Measurements from ENCODE around the gene SLC4A4. TPM values are rescaled to one million over a fixed set of nuclear protein-coding genes. Genes with fewer than 3 reads are reported as not detected.

SLC4A4 gene
- total RNA-seq, 1 donor from 2014 or later: 3.0 TPM

DNA sequence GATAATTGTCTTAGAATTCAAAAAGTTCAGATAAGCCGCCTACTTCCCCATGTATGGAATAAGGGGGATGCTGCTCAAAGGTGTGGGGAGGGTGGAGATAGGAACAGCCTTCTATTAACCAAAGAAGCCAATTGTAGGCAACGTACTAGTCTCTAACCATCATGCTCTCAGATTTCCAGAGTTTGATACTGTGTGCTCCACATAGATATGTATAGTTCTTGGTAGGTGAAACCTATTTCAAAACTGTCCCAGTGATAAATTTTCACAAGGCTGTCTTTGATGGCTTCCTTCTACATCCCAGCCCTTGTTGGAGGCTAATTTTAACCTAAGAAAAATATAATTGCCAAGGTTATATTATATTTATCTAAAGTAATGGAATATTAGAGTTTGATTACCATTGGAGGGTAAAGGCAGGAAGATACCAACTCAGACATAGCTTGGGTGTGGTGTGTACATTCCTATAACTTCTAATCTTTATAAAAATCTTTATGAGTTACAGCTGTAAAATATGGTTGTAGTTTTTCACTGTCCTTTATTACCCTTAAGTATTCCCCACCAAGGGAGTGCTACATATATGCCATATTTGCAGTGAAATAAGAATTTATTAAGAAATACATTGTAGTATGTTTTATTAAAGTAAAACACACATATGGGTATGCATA lies 87.7 kb downstream of the SLC4A4 start:
- no peaks in the 10 kb centered on the region for H3K36me3 Mint-ChIP-seq (ENCODE audit: low read depth, unreplicated experiment)
- no peaks in the 10 kb centered on the region for H4K20me1 ChIP-seq (ENCODE audit: insufficient read depth, low read length)

DNA sequence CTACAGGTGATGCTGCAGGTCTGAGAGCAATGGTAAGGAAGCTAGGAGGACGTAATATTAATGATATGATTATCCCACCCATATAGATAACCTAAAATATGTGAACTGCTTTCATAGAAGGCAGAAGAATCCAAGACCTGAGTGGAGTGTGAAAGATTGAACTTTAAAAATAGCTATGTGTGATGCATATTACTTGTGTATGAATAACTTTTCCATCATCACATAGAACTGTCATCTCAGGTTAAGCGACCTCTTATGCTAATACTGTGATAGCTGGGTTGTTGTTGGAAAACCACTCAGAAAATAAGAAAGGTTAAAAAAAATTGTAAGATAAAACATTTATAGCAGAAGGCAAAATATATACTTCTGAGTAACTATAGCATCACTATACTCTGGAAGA lies 90.3 kb downstream of the SLC4A4 start:
- Mint-ChIP-seq H3K4me1 (ENCODE audit: low read depth, unreplicated experiment) (no peaks in the 10 kb centered on the region), H3K9me3 (ENCODE audit: unreplicated experiment) (no peaks in the 10 kb centered on the region), H3K27me3 (ENCODE audit: low read depth, unreplicated experiment) (no peaks in the 10 kb centered on the region), H3K36me3 (ENCODE audit: low read depth, unreplicated experiment) (no peaks in the 10 kb centered on the region), H3K4me3 (ENCODE audit: unreplicated experiment) (no peak overlapping the region), H3K27ac (ENCODE audit: unreplicated experiment) (no peak overlapping the region)
- Histone ChIP-seq H3K9ac (ENCODE audit: low read length) (no peak overlapping the region), H3K4me1 (ENCODE audit: insufficient read depth, low read length) (no peaks in the 10 kb centered on the region), H2AFZ (ENCODE audit: low read depth, low read length) (no peak overlapping the region), H3K4me3 (ENCODE audit: insufficient read depth, low read depth, low read length) (no peak overlapping the region), H3K27ac (ENCODE audit: low read depth, low read length) (no peak overlapping the region), H3K4me2 (ENCODE audit: low read length) (no peak overlapping the region), H3K9me3 (ENCODE audit: insufficient read depth, low read depth, low read length) (no peaks in the 10 kb centered on the region), H3K79me2 (ENCODE audit: insufficient read depth, low read length) (no peaks in the 10 kb centered on the region), H3K27me3 (ENCODE audit: insufficient read depth, low read length) (no peaks in the 10 kb centered on the region), H4K20me1 (ENCODE audit: insufficient read depth, low read length) (no peaks in the 10 kb centered on the region), H3K36me3 (ENCODE audit: insufficient read depth, low read length) (no peaks in the 10 kb centered on the region)
- no peak for TF ChIP-seq EZH2 (IDR thresholded peaks at IDR 0.05; ENCODE audit: insufficient read depth, low read length)
- TF ChIP-seq, protein P1, sequence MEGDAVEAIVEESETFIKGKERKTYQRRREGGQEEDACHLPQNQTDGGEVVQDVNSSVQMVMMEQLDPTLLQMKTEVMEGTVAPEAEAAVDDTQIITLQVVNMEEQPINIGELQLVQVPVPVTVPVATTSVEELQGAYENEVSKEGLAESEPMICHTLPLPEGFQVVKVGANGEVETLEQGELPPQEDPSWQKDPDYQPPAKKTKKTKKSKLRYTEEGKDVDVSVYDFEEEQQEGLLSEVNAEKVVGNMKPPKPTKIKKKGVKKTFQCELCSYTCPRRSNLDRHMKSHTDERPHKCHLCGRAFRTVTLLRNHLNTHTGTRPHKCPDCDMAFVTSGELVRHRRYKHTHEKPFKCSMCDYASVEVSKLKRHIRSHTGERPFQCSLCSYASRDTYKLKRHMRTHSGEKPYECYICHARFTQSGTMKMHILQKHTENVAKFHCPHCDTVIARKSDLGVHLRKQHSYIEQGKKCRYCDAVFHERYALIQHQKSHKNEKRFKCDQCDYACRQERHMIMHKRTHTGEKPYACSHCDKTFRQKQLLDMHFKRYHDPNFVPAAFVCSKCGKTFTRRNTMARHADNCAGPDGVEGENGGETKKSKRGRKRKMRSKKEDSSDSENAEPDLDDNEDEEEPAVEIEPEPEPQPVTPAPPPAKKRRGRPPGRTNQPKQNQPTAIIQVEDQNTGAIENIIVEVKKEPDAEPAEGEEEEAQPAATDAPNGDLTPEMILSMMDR (IDR thresholded peaks at IDR 0.05; ENCODE audit: insufficient read depth, low read depth, low read length): no peak
- FAIRE-seq: peak; percentile 13
- DNase-seq (ENCODE audit: low read depth): no peak

More for the DNA sequence above, 87.7 kb downstream of the SLC4A4 start:
- H3K27ac Mint-ChIP-seq (ENCODE audit: unreplicated experiment): no peak overlapping the region
- Histone ChIP-seq H3K27me3 (ENCODE audit: insufficient read depth, low read length) (no peaks in the 10 kb centered on the region), H3K9me3 (ENCODE audit: insufficient read depth, low read depth, low read length) (no peaks in the 10 kb centered on the region), H3K9ac (ENCODE audit: low read length) (no peak overlapping the region), H3K4me1 (ENCODE audit: insufficient read depth, low read length) (no peaks in the 10 kb centered on the region), H3K4me2 (ENCODE audit: low read length) (no peak overlapping the region), H3K36me3 (ENCODE audit: insufficient read depth, low read length) (no peaks in the 10 kb centered on the region), H3K79me2 (ENCODE audit: insufficient read depth, low read length) (no peaks in the 10 kb centered on the region), H3K4me3 (ENCODE audit: insufficient read depth, low read depth, low read length) (no peak overlapping the region), H3K27ac (ENCODE audit: low read depth, low read length) (no peak overlapping the region), H2AFZ (ENCODE audit: low read depth, low read length) (no peak overlapping the region)
- no peak for FAIRE-seq
- H3K9me3 Mint-ChIP-seq (ENCODE audit: unreplicated experiment): peaks cover 2% of the 10 kb centered on the region
- H3K27me3 Mint-ChIP-seq (ENCODE audit: low read depth, unreplicated experiment): no peaks in the 10 kb centered on the region
- TF ChIP-seq, protein P1 (IDR thresholded peaks at IDR 0.05; ENCODE audit: insufficient read depth, low read depth, low read length): no peak
- no peak for TF ChIP-seq EZH2 (IDR thresholded peaks at IDR 0.05; ENCODE audit: insufficient read depth, low read length)
- H3K4me3 Mint-ChIP-seq (ENCODE audit: unreplicated experiment): no peak overlapping the region
- H3K4me1 Mint-ChIP-seq (ENCODE audit: low read depth, unreplicated experiment): no peaks in the 10 kb centered on the region
- DNase-seq (ENCODE audit: low read depth): no peak

DNA sequence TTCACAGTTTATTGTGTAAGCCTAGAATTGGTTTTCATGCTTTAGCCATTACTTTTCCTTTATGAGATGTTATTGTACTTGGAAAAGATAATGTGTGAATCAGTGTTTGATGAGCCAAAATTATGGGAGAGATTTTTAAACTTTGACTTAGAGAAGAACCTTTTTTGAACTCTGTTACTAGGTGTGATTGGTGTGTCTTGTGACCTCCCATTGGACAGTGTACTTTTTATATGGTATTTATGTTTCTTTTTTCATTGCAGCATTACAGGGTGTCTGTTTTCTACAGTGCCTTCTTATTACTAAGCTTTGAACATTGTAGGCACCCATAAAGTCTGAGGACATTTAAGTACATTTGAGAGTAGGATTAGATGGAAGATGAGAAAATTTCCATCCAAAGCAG lies 91.1 kb downstream of the SLC4A4 start:
- Histone ChIP-seq H3K9ac (ENCODE audit: low read length) (no peak overlapping the region), H3K36me3 (ENCODE audit: insufficient read depth, low read length) (no peaks in the 10 kb centered on the region), H3K4me3 (ENCODE audit: insufficient read depth, low read depth, low read length) (no peak overlapping the region), H3K4me1 (ENCODE audit: insufficient read depth, low read length) (no peaks in the 10 kb centered on the region), H3K27me3 (ENCODE audit: insufficient read depth, low read length) (no peaks in the 10 kb centered on the region), H3K4me2 (ENCODE audit: low read length) (no peak overlapping the region), H3K9me3 (ENCODE audit: insufficient read depth, low read depth, low read length) (no peaks in the 10 kb centered on the region), H3K27ac (ENCODE audit: low read depth, low read length) (no peak overlapping the region), H3K79me2 (ENCODE audit: insufficient read depth, low read length) (no peaks in the 10 kb centered on the region), H4K20me1 (ENCODE audit: insufficient read depth, low read length) (no peaks in the 10 kb centered on the region), H2AFZ (ENCODE audit: low read depth, low read length) (no peak overlapping the region)
- H3K9me3 Mint-ChIP-seq (ENCODE audit: unreplicated experiment): no peaks in the 10 kb centered on the region
- H3K27me3 Mint-ChIP-seq (ENCODE audit: low read depth, unreplicated experiment): no peaks in the 10 kb centered on the region
- DNase-seq (ENCODE audit: low read depth) (no peak), FAIRE-seq (no peak)
- H3K36me3 Mint-ChIP-seq (ENCODE audit: low read depth, unreplicated experiment): no peaks in the 10 kb centered on the region
- H3K27ac Mint-ChIP-seq (ENCODE audit: unreplicated experiment): no peak overlapping the region
- no peak overlapping the region for H3K4me3 Mint-ChIP-seq (ENCODE audit: unreplicated experiment)
- TF ChIP-seq EZH2 (IDR thresholded peaks at IDR 0.05; ENCODE audit: insufficient read depth, low read length): no peak
- TF ChIP-seq, protein P1 (IDR thresholded peaks at IDR 0.05; ENCODE audit: insufficient read depth, low read depth, low read length): no peak
- H3K4me1 Mint-ChIP-seq (ENCODE audit: low read depth, unreplicated experiment): no peaks in the 10 kb centered on the region
